Right lobe of liver (tissue), 4 donors: Measurements from ENCODE around the gene GTPBP8.

Experiments used
- POLR2A ChIP-seq: fragments of 450-650 bp; IDR thresholded peaks from one replicate; pipeline ENCODE4 v1.6.1; 2017; ENCODE audit warnings: antibody characterized with exemption, mild to moderate bottlenecking
- TF ChIP-seq, protein P1 (sequence below), 4 donors: fragments of 200-600 bp in 3 of 4; fragments of 450-650 bp in 1 of 4; IDR thresholded peaks; one replicate each; pipeline versions ENCODE4 v1.5.1 to v1.8.0; 2016 to 2022; ENCODE audit warnings: antibody characterized with exemption in 4 of 4, mild to moderate bottlenecking in 2 of 4
- donor health status: DM: no; HTN: no; CAD: no.
- donor health status: DM: no; HTN: no; CAD: no.
- donor health status: DM: no; HTN: yes; CAD: no.

DNA sequence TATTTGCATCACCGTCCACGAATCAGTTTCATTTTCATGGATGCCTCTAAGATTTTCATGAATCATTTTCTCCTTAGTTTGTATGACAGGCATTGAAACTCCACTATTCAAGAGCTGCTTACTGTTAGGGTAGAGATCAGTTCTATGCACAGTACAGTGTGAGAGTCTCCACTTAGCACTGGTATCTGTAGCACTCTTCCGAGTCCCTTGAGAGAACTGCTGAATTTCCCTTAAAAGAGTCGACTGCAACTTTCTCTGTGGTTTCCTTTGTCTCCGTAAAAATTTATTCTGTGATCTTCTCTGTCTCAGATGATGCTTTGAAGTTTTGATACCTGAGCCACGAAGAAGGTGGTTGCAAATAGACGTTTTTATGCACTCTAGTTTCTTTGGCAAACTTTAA, 14.8 kb downstream of the GTPBP8 start:
- no peak for TF ChIP-seq POLR2A
- TF ChIP-seq, protein P1, sequence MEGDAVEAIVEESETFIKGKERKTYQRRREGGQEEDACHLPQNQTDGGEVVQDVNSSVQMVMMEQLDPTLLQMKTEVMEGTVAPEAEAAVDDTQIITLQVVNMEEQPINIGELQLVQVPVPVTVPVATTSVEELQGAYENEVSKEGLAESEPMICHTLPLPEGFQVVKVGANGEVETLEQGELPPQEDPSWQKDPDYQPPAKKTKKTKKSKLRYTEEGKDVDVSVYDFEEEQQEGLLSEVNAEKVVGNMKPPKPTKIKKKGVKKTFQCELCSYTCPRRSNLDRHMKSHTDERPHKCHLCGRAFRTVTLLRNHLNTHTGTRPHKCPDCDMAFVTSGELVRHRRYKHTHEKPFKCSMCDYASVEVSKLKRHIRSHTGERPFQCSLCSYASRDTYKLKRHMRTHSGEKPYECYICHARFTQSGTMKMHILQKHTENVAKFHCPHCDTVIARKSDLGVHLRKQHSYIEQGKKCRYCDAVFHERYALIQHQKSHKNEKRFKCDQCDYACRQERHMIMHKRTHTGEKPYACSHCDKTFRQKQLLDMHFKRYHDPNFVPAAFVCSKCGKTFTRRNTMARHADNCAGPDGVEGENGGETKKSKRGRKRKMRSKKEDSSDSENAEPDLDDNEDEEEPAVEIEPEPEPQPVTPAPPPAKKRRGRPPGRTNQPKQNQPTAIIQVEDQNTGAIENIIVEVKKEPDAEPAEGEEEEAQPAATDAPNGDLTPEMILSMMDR (IDR thresholded peaks at IDR 0.05) = no peak
